ENCODE data around the gene YPEL1.
"Not testable (repeated sequence)": the region's sequence is repeated elsewhere in the genome, so short reads cannot be mapped to it uniquely, and the experiment has no call there.

Gene YPEL1

DNA sequence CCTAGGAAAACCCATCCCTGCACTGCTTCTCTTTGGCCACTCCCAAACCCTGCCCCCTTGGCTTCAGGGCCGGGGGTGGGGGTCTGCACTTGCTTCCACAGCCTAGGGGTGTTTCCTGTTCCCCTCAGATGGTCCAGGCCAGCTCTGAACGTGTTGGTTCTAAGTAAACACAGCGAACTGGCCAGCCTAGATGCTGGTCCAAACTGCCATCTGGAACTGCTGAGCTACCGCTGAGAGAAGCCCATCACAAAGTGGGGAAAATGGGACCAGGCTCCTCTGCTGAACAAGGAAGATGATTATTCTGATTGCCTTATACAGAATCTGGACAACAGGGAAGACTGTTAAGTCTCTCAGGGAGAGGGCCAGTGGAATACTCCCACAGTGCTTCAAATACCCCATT, 23.5 kb upstream of the YPEL1 start:
- DNase-seq (ENCODE audit: low read depth, low spot score), result no peak

DNA sequence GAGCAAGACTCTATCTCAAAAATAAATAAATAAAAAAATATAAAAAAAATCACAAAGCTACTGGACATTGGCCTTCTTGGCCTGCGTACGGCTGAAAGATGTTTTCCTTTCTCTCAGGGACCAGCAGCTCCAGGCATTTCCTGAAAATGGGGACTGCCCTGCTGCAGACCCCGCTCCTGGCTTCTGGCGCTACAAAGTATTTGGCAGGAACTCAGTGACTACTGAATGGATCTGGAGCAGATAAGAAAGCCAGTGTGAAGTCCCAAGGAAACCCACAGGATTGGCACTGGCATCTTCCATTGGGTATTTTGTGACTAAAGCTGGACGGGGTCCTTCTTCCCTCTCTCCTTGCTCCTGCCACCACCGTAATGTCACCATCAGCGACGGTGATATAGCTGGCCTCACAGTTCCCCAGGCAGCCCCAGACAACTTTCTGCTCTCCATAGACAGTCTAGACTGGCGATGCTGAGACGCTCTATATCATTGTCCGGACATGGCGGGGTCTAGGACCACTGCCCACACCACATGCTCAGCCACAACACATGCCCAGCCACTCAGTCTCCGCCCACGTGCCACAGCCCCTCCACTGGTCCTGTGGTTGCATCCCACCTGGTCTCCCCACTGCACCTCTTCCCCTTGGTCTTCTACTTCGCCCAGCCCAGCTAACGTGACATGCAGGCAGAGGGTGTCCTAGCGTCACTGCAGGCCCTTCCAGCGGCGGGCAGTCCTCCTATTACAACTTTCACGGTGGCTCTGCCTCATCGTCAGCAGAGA, 22.7 kb upstream of the YPEL1 start:
- no peak for DNase-seq (ENCODE audit: low read depth, low spot score)
- no peak for TF ChIP-seq POLR2AphosphoS5 (IDR thresholded peaks at IDR 0.05; ENCODE audit: borderline replicate concordance, low read depth, low read length)
- no peak overlapping the region for H3K27ac ChIP-seq
- H3K9me3 ChIP-seq (ENCODE audit: low read depth, low read length), result no peaks in the 10 kb centered on the region
- no peak overlapping the region for H3K4me3 ChIP-seq
- peaks cover 17% of the 10 kb centered on the region for H3K36me3 ChIP-seq (ENCODE audit: insufficient read depth, low read length)
- no peak overlapping the region for H3K9ac ChIP-seq (ENCODE audit: insufficient read length)

More for the DNA sequence above, 23.5 kb upstream of the YPEL1 start:
- Histone ChIP-seq H3K27ac (no peak overlapping the region), H3K4me3 (no peak overlapping the region), H3K9ac (ENCODE audit: insufficient read length) (no peak overlapping the region), H3K9me3 (ENCODE audit: low read depth, low read length) (no peaks in the 10 kb centered on the region), H3K36me3 (ENCODE audit: insufficient read depth, low read length) (peaks cover 25% of the 10 kb centered on the region)
- TF ChIP-seq FOXP2 (optimal IDR thresholded peaks at IDR 0.05; ENCODE audit: control extremely low read depth, extremely low read length, insufficient read depth), result no peak
- no peak for TF ChIP-seq EZH2 (IDR thresholded peaks at IDR 0.05)
- no peak for TF ChIP-seq POLR2AphosphoS5 (IDR thresholded peaks at IDR 0.05; ENCODE audit: borderline replicate concordance, low read depth, low read length)

DNA sequence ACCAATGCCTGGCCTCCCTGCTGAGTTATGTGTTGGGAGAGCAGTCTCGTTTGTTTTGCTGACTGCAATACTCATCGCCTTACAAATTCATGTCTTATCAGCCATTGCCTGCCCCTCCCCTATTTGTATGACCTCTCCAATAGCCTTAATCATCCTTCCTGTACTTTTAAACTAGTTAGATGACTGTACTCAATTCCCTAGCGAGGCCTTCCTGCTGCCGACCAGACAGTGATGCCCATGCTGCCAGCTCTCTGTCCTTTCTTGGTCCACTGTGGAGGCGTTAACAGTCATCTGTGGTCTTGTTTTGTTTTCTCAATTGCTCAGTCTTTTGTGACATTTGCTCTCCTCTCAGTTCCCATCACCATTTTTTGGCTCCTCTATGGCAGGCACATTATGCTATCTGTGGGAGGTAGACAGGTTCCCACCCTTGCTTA, 20.3 kb upstream of the YPEL1 start:
- H3K9ac ChIP-seq (ENCODE audit: insufficient read length), result no peak overlapping the region
- no peaks in the 10 kb centered on the region for H3K9me3 ChIP-seq (ENCODE audit: low read depth, low read length)
- no peak overlapping the region for H3K4me3 ChIP-seq
- peak overlapping the region; percentile 39; the same call in 1 of the 2 replicates for H3K27ac ChIP-seq
- no peaks in the 10 kb centered on the region for H3K36me3 ChIP-seq (ENCODE audit: insufficient read depth, low read length)
- TF ChIP-seq POLR2AphosphoS5 (IDR thresholded peaks at IDR 0.05; ENCODE audit: borderline replicate concordance, low read depth, low read length), result no peak
- TF ChIP-seq FOXP2 (optimal IDR thresholded peaks at IDR 0.05; ENCODE audit: control extremely low read depth, extremely low read length, insufficient read depth), result no peak
- no peak for TF ChIP-seq EZH2 (IDR thresholded peaks at IDR 0.05)
- DNase-seq (ENCODE audit: low read depth, low spot score), result no peak

DNA sequence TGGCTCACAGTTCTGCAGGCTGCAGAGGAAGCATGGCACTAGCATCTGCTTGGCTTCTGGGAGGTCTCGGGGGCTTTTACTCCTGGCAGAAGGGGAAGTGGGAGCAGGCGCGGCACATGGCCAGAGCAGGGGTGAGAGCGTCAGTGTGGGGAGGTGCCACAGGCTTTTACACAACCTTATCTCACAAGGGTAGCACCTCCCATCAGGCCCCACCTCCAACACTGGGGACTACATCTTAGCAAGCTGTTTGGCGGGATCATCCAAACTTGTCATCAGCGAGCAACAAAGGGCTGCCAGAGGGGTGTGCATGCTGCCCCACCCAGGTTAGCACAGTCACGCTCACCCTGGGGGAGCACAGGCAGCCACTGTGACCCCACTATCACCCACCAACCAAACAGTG, 18.9 kb upstream of the YPEL1 start:
- no peak for DNase-seq (ENCODE audit: low read depth, low spot score)
- Histone ChIP-seq H3K27ac (no peak overlapping the region), H3K4me3 (no peak overlapping the region), H3K9me3 (ENCODE audit: low read depth, low read length) (no peaks in the 10 kb centered on the region), H3K36me3 (ENCODE audit: insufficient read depth, low read length) (no peaks in the 10 kb centered on the region), H3K9ac (ENCODE audit: insufficient read length) (no peak overlapping the region)
- TF ChIP-seq FOXP2 (optimal IDR thresholded peaks at IDR 0.05; ENCODE audit: control extremely low read depth, extremely low read length, insufficient read depth), result no peak
- TF ChIP-seq POLR2AphosphoS5 (IDR thresholded peaks at IDR 0.05; ENCODE audit: borderline replicate concordance, low read depth, low read length), result no peak
- no peak for TF ChIP-seq EZH2 (IDR thresholded peaks at IDR 0.05)

DNA sequence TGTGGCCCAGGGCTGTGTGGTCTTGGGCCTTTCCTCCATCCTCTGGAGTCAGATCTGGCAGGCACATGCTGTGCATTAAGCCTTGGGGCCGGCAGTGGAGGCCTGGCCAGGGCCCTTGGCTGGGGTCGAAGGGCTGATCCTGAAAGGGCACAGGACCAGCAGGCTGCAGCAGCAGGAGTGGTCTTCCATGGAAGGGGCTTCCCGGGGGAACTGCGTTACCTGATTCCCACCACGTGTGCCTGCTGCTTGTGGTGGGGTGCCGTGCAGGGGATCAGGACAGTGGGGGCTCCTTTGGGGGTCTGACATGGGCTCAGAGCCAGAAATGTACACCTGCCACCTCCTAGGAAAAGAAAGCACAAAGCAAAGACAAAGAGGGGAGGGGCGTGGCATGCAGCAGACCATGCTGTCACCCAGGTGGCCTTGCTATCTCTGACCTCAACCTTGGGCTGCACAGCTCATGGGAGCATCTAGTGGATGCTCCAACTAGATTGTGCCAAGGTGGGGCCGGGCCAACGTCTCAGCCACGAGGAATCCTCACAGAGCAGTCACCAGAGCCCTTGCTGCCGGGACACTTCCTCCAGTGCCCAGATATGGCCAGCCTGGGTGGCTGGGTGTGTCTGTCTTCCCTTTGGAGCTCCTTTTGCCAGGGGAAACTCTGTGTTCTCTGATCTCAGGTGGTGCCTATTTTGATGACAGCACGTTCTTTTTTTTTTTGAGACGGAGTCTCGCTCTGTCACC, 17.9 kb upstream of the YPEL1 start:
- Histone ChIP-seq H3K9ac (ENCODE audit: insufficient read length) (no peak overlapping the region), H3K9me3 (ENCODE audit: low read depth, low read length) (no peaks in the 10 kb centered on the region), H3K4me3 (no peak overlapping the region), H3K27ac (no peak overlapping the region), H3K36me3 (ENCODE audit: insufficient read depth, low read length) (no peaks in the 10 kb centered on the region)
- no peak for DNase-seq (ENCODE audit: low read depth, low spot score)
- TF ChIP-seq FOXP2 (optimal IDR thresholded peaks at IDR 0.05; ENCODE audit: control extremely low read depth, extremely low read length, insufficient read depth) (no peak), EZH2 (IDR thresholded peaks at IDR 0.05) (no peak), POLR2AphosphoS5 (IDR thresholded peaks at IDR 0.05; ENCODE audit: borderline replicate concordance, low read depth, low read length) (no peak)

DNA sequence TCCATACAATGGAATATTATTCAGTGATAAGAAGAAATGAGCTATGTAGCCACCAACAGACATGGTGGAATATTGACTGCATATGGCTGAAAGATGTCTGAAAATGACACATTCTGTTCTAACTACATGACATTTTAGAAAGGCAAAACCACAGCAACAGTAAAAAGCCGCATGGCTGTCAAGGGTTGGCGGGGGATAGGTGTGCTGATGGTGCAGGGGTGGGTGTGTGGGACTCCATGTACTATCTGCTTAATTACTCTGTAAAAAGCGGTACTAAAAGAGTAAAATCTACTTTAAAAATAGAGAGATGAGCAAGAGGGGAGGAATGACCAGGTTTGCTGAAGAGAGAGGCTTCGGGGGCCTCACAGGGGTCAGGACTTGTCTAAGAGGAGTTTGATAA, 16.7 kb upstream of the YPEL1 start:
- TF ChIP-seq FOXP2 (optimal IDR thresholded peaks at IDR 0.05; ENCODE audit: control extremely low read depth, extremely low read length, insufficient read depth) (no peak), EZH2 (IDR thresholded peaks at IDR 0.05) (no peak), POLR2AphosphoS5 (IDR thresholded peaks at IDR 0.05; ENCODE audit: borderline replicate concordance, low read depth, low read length) (no peak)

DNA sequence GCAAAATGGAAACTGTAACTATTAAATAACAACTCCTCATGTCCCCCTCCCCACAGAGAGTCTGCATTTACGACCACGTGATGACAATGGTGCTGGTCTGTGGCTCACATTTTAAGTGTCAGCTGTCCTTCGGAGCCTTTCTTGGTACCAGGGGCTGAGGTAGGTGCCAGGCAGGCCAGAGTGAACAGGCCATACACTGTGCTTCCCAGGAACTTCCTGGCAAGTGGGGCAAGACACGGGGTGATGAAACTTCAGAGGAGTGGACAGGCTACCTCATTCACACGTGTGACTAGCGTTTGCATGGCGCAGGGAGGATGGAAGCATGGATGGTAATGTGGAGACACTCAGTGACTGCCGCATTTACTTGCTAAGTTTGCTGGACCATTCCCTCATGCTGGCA, 10.4 kb upstream of the YPEL1 start:
- H3K36me3 ChIP-seq (ENCODE audit: insufficient read depth, low read length), result no peaks in the 10 kb centered on the region
- no peak overlapping the region for H3K4me3 ChIP-seq
- H3K9ac ChIP-seq (ENCODE audit: insufficient read length), result no peak overlapping the region
- no peak overlapping the region for H3K27ac ChIP-seq
- no peak for DNase-seq (ENCODE audit: low read depth, low spot score)
- H3K9me3 ChIP-seq (ENCODE audit: low read depth, low read length), result no peaks in the 10 kb centered on the region
- TF ChIP-seq EZH2 (IDR thresholded peaks at IDR 0.05), result no peak
- TF ChIP-seq POLR2AphosphoS5 (IDR thresholded peaks at IDR 0.05; ENCODE audit: borderline replicate concordance, low read depth, low read length), result no peak
- TF ChIP-seq FOXP2 (optimal IDR thresholded peaks at IDR 0.05; ENCODE audit: control extremely low read depth, extremely low read length, insufficient read depth), result no peak

More for the DNA sequence above, 16.7 kb upstream of the YPEL1 start:
- H3K9me3 ChIP-seq (ENCODE audit: low read depth, low read length), result no peaks in the 10 kb centered on the region
- H3K9ac ChIP-seq (ENCODE audit: insufficient read length), result no peak overlapping the region
- DNase-seq (ENCODE audit: low read depth, low spot score), result no peak
- H3K36me3 ChIP-seq (ENCODE audit: insufficient read depth, low read length), result no peaks in the 10 kb centered on the region
- no peak overlapping the region for H3K4me3 ChIP-seq
- no peak overlapping the region for H3K27ac ChIP-seq

DNA sequence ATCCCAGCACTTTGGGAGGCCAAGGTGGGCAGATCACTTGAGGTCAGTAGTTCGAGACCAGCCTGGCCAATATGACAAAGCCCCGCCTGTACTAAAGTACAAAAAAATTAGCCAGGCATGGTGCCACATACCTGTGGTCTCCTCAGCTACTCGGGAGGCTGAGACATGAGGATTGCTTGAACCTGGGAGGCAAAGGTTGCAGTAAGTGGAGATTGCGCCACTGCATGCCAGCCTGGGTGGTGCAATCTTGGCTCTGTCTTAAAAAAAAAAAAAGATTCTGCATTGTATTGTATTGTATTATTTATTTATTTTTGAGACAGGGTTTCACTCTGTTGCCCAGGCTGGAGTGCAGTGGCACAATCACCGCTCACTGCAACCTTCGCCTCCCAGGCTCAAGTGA, 9.3 kb upstream of the YPEL1 start:
- not testable (repeated sequence) for H3K27ac ChIP-seq; DNase-seq (ENCODE audit: low read depth, low spot score); H3K9ac ChIP-seq (ENCODE audit: insufficient read length); H3K9me3 ChIP-seq (ENCODE audit: low read depth, low read length); H3K4me3 ChIP-seq; H3K36me3 ChIP-seq (ENCODE audit: insufficient read depth, low read length)
